Esophagus squamous epithelium (tissue), 4 donors: ENCODE results near the gene OSBPL8.

ENCODE experiments used
- CTCF ChIP-seq, 6 experiments: fragments of 450-650 bp in 4 of 6; fragments of 200-600 bp in 2 of 6; sonication (generic) in 2 of 6; IDR thresholded peaks; one replicate each; pipeline ENCODE4 v1.5.1; 2016 to 2019; ENCODE audit warnings: antibody characterized with exemption in 6 of 6, mild to moderate bottlenecking in 4 of 6, moderate library complexity in 4 of 6
- POLR2A ChIP-seq, 4 donors: fragments of 450-650 bp; IDR thresholded peaks; one replicate each; pipeline ENCODE4 v1.6.1; 2017; ENCODE audit warnings: antibody characterized with exemption in 4 of 4, mild to moderate bottlenecking in 4 of 4, moderate library complexity in 3 of 4

- no peak for TF ChIP-seq POLR2A (IDR thresholded peaks at IDR 0.05)
- TF ChIP-seq CTCF (IDR thresholded peaks at IDR 0.05), result no peak
Measured at GRCh38 chr12:76374386-76375020, 185.1 kb downstream of the OSBPL8 start.
